IPS DF 19.7 (cell line): ENCODE measurements around the gene PDZK1.
"Not testable (repeated sequence)": the region's sequence is repeated elsewhere in the genome, so short reads cannot be mapped to it uniquely, and the experiment has no call there.

Experiments used
- DNase-seq: peaks from one replicate; pipeline ENCODE4 v3.0.0-alpha.2; 2013; ENCODE audit warnings: low read depth, low spot score

Gene PDZK1

DNA sequence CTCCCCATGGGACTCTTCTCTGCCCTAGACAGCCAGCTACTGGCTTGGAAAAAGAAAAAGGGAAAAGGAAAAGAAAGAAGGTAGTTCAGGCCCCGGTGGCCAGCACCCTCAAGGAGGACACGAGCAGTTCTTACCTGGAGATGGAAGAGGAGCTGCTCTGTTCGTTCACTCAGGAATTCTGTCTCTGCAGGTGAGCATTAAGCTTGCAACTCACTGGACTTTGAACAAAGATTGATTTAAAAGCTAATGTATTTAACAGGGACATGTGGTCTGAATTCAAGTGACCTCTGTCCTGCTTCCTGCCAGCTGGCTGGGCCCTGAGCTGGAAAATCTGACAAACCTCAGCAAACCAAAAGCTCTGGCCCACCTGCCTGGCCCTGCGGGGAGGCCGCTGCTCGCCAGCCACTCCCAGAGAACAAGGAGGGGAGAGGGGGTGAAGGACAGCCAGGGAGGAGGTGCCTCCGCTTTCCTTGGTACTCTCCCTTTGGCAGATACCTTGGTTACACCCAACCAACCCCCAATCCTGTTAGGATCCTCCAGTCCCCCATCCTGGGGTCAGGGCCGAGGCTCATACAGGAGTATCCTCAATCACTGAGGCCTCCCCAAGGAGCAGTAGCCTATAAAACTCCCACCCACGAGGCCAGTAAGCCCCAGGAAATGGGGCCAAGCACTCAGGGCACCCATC is at the start of gene PDZK1:
TSS of gene PDZK1 (minus strand) at position 186 of the 685 bp plus-strand sequence. CDS start 19,347 bp downstream, outside the sequence.
- no peak for DNase-seq

DNA sequence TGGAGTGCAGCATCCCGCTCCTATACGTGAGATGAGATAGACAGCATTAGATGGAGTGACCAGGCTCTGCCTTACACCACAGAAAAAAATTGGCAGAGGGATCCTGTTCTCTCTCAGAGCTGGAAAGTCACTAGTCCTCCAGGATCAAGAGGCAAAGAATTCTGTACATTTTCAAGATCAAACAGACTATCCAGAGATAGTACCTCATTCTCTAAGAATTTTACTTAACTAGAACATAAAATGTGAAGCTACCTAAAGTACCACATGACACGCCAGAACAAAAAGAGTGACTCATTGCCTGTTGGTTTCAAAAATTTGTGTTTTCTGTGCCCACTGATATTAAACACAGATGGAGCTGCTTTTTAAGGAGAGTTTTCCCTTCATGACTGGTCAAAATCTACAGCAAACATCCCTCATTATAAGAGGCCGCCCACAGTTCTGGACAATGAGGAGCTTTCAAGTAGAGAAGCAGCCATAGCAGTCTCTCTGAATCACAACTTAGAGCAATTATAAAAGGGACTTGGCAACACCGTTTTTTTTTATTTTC is 44.4 kb upstream of the PDZK1 start:
- no peak for DNase-seq

DNA sequence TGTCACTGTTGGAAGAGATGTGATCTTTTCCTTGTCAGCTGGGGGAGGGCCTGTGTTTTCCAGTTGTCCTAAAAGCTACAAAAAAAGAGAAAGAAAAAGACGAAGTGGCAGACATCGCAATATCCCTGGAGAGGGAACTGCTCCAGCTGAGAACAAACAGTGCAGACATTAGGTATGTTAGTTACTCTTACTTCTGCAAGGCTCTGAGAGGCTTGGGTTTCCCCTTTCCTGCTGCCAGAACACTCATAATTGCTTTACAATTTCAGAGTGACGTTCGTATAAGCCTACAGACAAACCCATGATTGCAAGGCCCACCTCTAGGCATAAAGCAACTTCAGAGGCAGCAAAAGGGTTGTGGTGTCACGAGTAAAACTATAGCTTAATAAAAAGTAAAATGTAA is 43.3 kb upstream of the PDZK1 start:
- DNase-seq: no peak

DNA sequence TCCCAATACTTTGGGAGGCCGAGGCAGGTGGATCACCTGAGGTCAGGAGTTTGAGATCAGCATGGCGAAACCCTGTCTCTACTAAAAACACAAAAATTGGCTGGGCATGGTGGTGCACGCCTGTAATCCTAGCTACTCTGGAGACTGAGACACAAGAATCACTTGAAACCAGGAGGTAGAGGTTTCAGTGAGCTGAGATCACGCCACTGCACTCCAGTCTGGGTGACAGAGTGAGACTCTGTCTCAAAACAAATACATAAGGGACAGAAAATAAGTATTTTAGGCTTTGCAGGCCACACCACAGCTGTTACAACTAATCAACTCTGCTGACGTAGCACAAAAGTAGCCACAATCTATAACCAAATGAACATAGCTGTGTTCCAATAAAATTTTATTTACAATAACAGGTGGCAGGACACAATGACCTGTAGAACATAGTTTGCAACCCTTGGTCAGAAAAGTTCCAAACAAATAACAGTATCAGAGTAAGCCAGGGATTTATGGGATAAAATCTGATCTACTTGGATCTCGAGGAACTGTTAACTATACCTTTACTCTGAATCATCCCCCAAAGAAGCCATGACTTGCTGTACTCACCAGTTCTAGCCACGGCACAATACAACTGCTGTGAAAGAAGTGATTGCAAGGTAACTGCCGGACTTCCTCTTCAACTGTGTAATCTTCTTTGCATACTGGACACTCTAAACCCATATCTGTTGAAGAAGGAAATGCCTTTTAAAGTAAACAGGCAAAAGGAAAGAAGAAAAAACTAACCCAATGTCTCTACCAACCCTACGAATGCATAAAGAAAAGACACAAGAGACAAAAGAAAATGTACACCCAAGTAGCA is 40.5 kb upstream of the PDZK1 start:
- DNase-seq: no peak

- no peak for DNase-seq
Measured at GRCh38 chr1:145740269-145740668, 33.1 kb upstream of the PDZK1 start.

GRCh38 chr1:145736191-145736590 is 29.0 kb upstream of the PDZK1 start:
- DNase-seq: no peak

DNA sequence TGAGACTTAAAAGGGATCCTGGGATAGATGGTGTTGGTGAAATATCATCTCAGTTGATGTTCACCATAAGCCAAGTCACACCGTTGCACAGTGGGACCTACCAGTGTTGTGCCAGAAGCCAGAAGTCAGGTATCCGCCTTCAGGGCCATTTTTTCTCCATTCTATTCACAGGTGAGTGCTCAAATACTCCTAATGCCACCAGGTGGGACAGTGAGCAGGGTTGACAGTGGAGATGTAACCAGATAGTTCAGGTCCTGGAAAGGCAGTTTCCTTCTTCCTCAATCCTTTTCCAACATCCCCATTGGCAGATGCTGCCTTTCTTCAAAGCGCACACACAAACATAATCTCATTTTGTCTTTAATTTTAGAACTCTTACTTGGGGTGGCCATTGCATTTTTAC is 23.7 kb upstream of the PDZK1 start:
- no peak for DNase-seq

DNA sequence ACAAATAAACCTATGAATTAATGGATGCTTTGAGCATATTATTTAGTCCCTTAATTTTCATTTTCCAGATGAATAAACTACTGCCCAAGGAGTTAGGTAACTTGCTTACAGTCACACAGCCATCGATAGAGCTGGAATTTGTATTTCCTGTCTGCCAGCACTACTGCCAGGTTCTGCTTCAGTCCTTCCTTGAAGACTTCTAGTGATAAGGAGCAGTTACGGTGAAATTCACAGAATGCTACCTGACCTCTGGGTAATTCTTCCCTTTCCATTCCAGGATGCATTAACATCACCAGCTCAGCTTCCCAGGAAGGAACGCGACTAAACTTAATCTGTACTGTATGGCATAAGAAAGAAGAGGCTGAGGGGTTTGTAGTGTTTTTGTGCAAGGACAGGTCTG is 23.3 kb upstream of the PDZK1 start:
- no peak for DNase-seq

- DNase-seq: no peak
Measured at GRCh38 chr1:145729666-145730436, 22.7 kb upstream of the PDZK1 start.

GRCh38 chr1:145729196-145729595 is 22.0 kb upstream of the PDZK1 start:
- no peak for DNase-seq

DNA sequence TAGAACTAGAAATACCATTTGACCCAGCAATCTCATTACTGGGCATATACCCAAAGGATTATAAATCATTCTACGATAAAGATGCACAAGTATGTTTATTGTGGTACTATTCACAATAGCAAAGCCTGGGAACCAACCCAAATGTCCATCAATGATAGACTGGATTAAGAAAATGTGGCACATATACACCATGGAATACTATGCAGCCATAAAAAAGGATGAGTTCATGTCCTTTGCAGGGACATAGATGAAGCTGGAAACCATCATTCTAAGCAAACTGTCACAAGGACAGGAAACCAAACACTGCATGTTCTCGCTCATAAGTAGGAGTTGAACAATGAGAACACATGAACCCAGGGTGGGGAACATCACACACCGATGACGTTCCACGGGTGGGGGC is 19.0 kb upstream of the PDZK1 start:
- DNase-seq: not testable (repeated sequence)

- DNase-seq: no peak
Measured at GRCh38 chr1:145720878-145721671, 13.9 kb upstream of the PDZK1 start.

DNA sequence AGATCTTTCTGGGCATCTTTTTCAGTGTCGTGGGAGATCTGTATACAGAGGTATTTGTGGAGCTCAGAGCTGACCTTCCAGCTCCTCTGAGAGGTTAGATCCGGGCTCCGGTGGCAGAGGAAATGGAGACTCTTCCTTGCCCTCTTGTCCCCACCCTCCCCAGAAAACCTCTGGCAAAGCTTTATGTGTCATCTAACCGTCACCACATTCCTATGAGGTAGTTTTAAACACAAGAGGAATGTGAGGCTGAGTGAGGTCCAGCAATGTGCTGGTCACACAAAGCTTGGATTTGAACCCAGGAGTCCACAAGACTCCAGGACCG is 13.3 kb upstream of the PDZK1 start:
- DNase-seq: no peak

- DNase-seq: no peak
Measured at GRCh38 chr1:145719230-145720079, 12.3 kb upstream of the PDZK1 start, which contains the start of gene CD160. TSS of gene CD160 (plus strand) at chr1:145719499. CDS start at chr1:145728328, 8,829 bp downstream.

- not testable (repeated sequence) for DNase-seq
Measured at GRCh38 chr1:145718465-145718864, 11.3 kb upstream of the PDZK1 start.

DNA sequence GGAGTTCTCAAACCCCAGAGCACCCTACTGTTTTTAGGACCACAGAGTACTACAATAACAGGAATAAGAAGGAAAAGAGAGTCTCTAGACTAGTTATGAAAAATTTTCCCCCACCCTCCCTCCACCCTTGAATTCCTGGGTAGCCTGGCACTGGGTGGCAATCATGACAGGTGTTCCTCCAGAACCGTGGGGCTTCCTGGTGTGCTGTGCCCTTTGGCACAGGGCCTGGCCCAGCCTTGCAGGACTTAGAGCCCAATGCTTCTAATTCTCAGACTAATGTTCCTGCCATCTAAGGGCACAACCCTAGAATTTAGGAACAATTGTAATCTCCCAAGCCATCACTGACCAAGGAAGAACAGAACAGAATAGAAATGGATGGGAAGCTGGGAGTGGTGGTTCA is 10.7 kb upstream of the PDZK1 start:
- no peak for DNase-seq

GRCh38 chr1:145716641-145717345 is 9.6 kb upstream of the PDZK1 start:
- DNase-seq: no peak

GRCh38 chr1:145714524-145715111 is 7.5 kb upstream of the PDZK1 start:
- DNase-seq: no peak

DNA sequence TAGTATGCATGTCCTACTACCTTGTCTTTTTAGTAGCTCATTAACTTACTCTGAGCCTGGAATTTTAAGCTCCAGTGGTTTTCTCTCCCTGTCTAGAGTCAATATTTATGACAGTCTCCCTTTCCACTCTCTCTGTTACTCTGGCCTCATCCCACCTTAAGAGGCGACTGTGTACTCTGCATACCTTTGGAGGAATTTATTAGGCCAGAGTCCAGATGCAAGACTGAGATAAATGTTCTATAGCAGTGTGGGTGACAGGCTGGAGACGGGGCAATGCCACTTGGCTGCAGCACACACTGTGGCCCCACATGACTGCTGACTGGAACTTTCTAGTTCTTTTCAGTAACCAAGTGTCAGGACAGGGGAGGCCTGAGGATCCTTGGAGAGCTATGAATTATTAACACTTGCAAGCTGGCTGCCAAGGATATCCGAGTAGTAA is 4.1 kb upstream of the PDZK1 start:
- DNase-seq: no peak
